CD4-positive, alpha-beta T cell (primary cell): ENCODE data around the gene RHOXF2B. TPM values are rescaled to one million over a fixed set of nuclear protein-coding genes. Genes with fewer than 3 reads are reported as not detected.
"Not testable (repeated sequence)": the region's sequence is repeated elsewhere in the genome, so short reads cannot be mapped to it uniquely, and the experiment has no call there.

Experiments
- ATAC-seq: fragments of 200-7000 bp; cut with Tn5 transposase; one replicate; pipeline ENCODE4 v1.10.0; 2022; ENCODE audit warnings: mild to moderate bottlenecking; ENCODE audit not compliant: poor library complexity
- CTCF ChIA-PET: fragments of 350-600 bp; sonication (Branson Sonifier 250); formaldehyde crosslinking; loops from one replicate; lab custom pipeline; 2021; ENCODE audit warnings: antibody characterized with exemption, inconsistent platforms; lab: Charles Lee
- POLR2A ChIA-PET: fragments of 350-600 bp; sonication (Branson Sonifier 250); formaldehyde crosslinking; loops from one replicate; lab custom pipeline; 2021; ENCODE audit warnings: antibody characterized with exemption, inconsistent platforms; lab: Charles Lee
- DNase-seq, 14 experiments: peaks; one replicate each; pipeline ENCODE4 v3.0.0-alpha.2; 2013 to 2020; ENCODE audit warnings: mixed read lengths in 2 of 14
- H3K27ac ChIP-seq, 2 donors: one replicate each; pipeline versions ENCODE4 v1.5.1 to v1.7.0; 2013; ENCODE audit warnings: low read length in 2 of 2, low read depth in 1 of 2, mild to moderate bottlenecking in 1 of 2
- H3K27me3 ChIP-seq, 2 experiments: 1 replicate in 1 of 2; 2 replicates in 1 of 2; pipeline versions ENCODE4 v1.6.1 to v1.7.0; 2013; ENCODE audit warnings: low read length in 2 of 2, control low read depth in 1 of 2, mild to moderate bottlenecking in 1 of 2, moderate library complexity in 1 of 2; ENCODE audit not compliant: insufficient read depth in 2 of 2, control insufficient read depth in 1 of 2
- H3K36me3 ChIP-seq: one replicate; pipeline ENCODE4 v1.6.1; 2013; ENCODE audit warnings: low read length, control low read depth; ENCODE audit not compliant: insufficient read depth
- H3K4me1 ChIP-seq: one replicate; pipeline ENCODE4 v1.6.1; 2013; ENCODE audit warnings: low read length, control low read depth; ENCODE audit not compliant: insufficient read depth
- H3K4me3 ChIP-seq: one replicate; pipeline ENCODE4 v1.5.1; 2013; ENCODE audit warnings: mild to moderate bottlenecking, low read length, moderate library complexity
- H3K9me3 ChIP-seq, 2 experiments: 1 replicate in 1 of 2; 2 replicates in 1 of 2; pipeline versions ENCODE4 v1.6.1 to v1.7.0; 2013; ENCODE audit warnings: low read length in 2 of 2, mild to moderate bottlenecking in 2 of 2, control low read depth in 1 of 2, moderate library complexity in 1 of 2; ENCODE audit not compliant: control insufficient read depth in 1 of 2, insufficient read depth in 1 of 2
- H3K27ac Mint-ChIP-seq: one replicate; pipeline ENCODE4 v1.8.0; 2020; ENCODE audit warnings: mixed read lengths
- H3K27me3 Mint-ChIP-seq: one replicate; pipeline ENCODE4 v1.8.0; 2021; ENCODE audit warnings: mixed read lengths
- H3K36me3 Mint-ChIP-seq: one replicate; pipeline ENCODE4 v1.8.0; 2021; ENCODE audit warnings: low read depth, mixed read lengths
- H3K4me1 Mint-ChIP-seq: one replicate; pipeline ENCODE4 v1.8.0; 2021; ENCODE audit warnings: low read depth, mixed read lengths
- H3K4me3 Mint-ChIP-seq: one replicate; pipeline ENCODE4 v1.8.0; 2020; ENCODE audit warnings: mild to moderate bottlenecking, mixed read lengths
- H3K9me3 Mint-ChIP-seq: one replicate; pipeline ENCODE4 v1.8.0; 2020; ENCODE audit warnings: mixed read lengths
- CTCF ChIP-seq: fragments of 200-600 bp; IDR thresholded peaks from one replicate; pipeline ENCODE4 v1.8.0; 2022; ENCODE audit warnings: antibody characterized with exemption, mild to moderate bottlenecking
- intact Hi-C, 2 experiments: fragments of 100-400 bp; cut with DNase I in 1 of 2; cut with micrococcal nuclease in 1 of 2; formaldehyde crosslinking; loops; one replicate each; pipeline versions ENCODE4 v1.15.1 to v1.9.0; 2023 to 2025; cut with DNase I, micrococcal nuclease
- total RNA-seq, 174 experiments: library from RNA in 2 of 174; stranded (reverse) in 2 of 174; gene quantifications; one replicate each; pipeline ENCODE4 v1.2.3 and lab custom pipeline; 2021 to 2026

Gene RHOXF2B
- total RNA-seq, 2 experiments from 2014 or later: not detected

GRCh38 chrX:120111611-120112010 is 34.1 kb upstream of the RHOXF2B start:
- Mint-ChIP-seq H3K36me3 (no peaks in the 10 kb centered on the region), H3K4me3 (no peak overlapping the region), H3K4me1 (no peaks in the 10 kb centered on the region), H3K9me3 (peaks cover 2% of the 10 kb centered on the region), H3K27me3 (no peaks in the 10 kb centered on the region), H3K27ac (no peak overlapping the region)
- ATAC-seq (no peak), DNase-seq (no peak)
- Histone ChIP-seq H3K4me3 (no peak overlapping the region), H3K4me1 (no peaks in the 10 kb centered on the region), H3K27me3 (no peaks in the 10 kb centered on the region), H3K27ac (no peak overlapping the region), H3K36me3 (no peaks in the 10 kb centered on the region), H3K9me3 (no peaks in the 10 kb centered on the region)
- TF ChIP-seq CTCF: no peak
- intact Hi-C loops: no loop called here
- ChIA-PET POLR2A (no interaction called here), CTCF (no interaction called here)

GRCh38 chrX:120109378-120109777 is 31.9 kb upstream of the RHOXF2B start:
- no peaks in the 10 kb centered on the region for H3K36me3 Mint-ChIP-seq
- peaks cover 2% of the 10 kb centered on the region for H3K9me3 Mint-ChIP-seq
- Histone ChIP-seq H3K9me3 (no peaks in the 10 kb centered on the region), H3K27ac (no peak overlapping the region), H3K4me1 (no peaks in the 10 kb centered on the region), H3K27me3 (no peaks in the 10 kb centered on the region), H3K36me3 (no peaks in the 10 kb centered on the region), H3K4me3 (no peak overlapping the region)
- POLR2A ChIA-PET: no interaction called here
- no peak for TF ChIP-seq CTCF
- no peaks in the 10 kb centered on the region for H3K4me1 Mint-ChIP-seq
- ATAC-seq (no peak), DNase-seq (no peak)
- intact Hi-C loops: no loop called here
- no peaks in the 10 kb centered on the region for H3K27me3 Mint-ChIP-seq
- CTCF ChIA-PET: no interaction called here
- H3K4me3 Mint-ChIP-seq: no peak overlapping the region
- no peak overlapping the region for H3K27ac Mint-ChIP-seq

GRCh38 chrX:120104707-120105106 is 27.2 kb upstream of the RHOXF2B start:
- H3K36me3 Mint-ChIP-seq, H3K9me3 Mint-ChIP-seq: not testable (repeated sequence)

GRCh38 chrX:120101057-120101456 is 23.6 kb upstream of the RHOXF2B start:
- H3K4me1 Mint-ChIP-seq, H3K36me3 ChIP-seq, H3K4me1 ChIP-seq, H3K9me3 ChIP-seq, H3K4me3 Mint-ChIP-seq, H3K27me3 Mint-ChIP-seq, H3K27ac ChIP-seq, H3K4me3 ChIP-seq, H3K27ac Mint-ChIP-seq, DNase-seq, POLR2A ChIA-PET, intact Hi-C loops, CTCF ChIA-PET, H3K27me3 ChIP-seq, ATAC-seq, H3K36me3 Mint-ChIP-seq, H3K9me3 Mint-ChIP-seq: not testable (repeated sequence)

More at GRCh38 chrX:120104707-120105106, 27.2 kb upstream of the RHOXF2B start:
- ATAC-seq, H3K36me3 ChIP-seq, H3K4me3 Mint-ChIP-seq, H3K27ac ChIP-seq, H3K27me3 ChIP-seq, DNase-seq, H3K27ac Mint-ChIP-seq, CTCF ChIA-PET, H3K9me3 ChIP-seq, H3K4me1 Mint-ChIP-seq, H3K4me3 ChIP-seq, POLR2A ChIA-PET, H3K27me3 Mint-ChIP-seq, H3K4me1 ChIP-seq, intact Hi-C loops: not testable (repeated sequence)
